ENCODE data around the gene ZNF836. TPM values are rescaled to one million over a fixed set of nuclear protein-coding genes. Genes with fewer than 3 reads are reported as not detected.
"Not testable (repeated sequence)": the region's sequence is repeated elsewhere in the genome, so short reads cannot be mapped to it uniquely, and the experiment has no call there.

ZNF836 gene
- total RNA-seq = 10 to 100 TPM; 10.7 to 11.1 TPM

GRCh38 chr19:52171321-52172169, at the start of gene ZNF836:
TSS of gene ZNF836 (minus strand) at chr19:52171621. CDS start at chr19:52168072, 3,549 bp downstream.
- Mint-ChIP-seq H3K9me3 (peaks cover 6% of the 10 kb centered on the region), H3K36me3 (ENCODE audit: low read depth) (peaks cover 35% of the 10 kb centered on the region), H3K4me1 (ENCODE audit: low read depth) (peaks cover 26% of the 10 kb centered on the region), H3K4me3 (peak within 1 kb of the TSS; percentile 94), H3K27me3 (ENCODE audit: low read depth) (no peaks in the 10 kb centered on the region), H3K27ac (peak within 1 kb of the TSS; percentile 95)
- DNase-seq = peak; percentile 95
- CTCF ChIA-PET = interaction anchor here (0.7 kb wide), 2 partner anchors 13 to 66 kb away, joined by 3 read pairs; no protein-coding TSS in a partner anchor
- intact Hi-C loops (cut with micrococcal nuclease) = loop anchor here (1.0 to 2.0 kb wide), 4 partner anchors 18 to 185 kb away; partner anchors contain the start of genes ZNF350 and ZNF616

GRCh38 chr19:52221031-52221430, 49.6 kb upstream of the ZNF836 start:
- H3K27ac Mint-ChIP-seq = no peak overlapping the region
- H3K27me3 Mint-ChIP-seq (ENCODE audit: low read depth) = no peaks in the 10 kb centered on the region
- no peak overlapping the region for H3K4me3 Mint-ChIP-seq
- intact Hi-C loops (cut with micrococcal nuclease) = no loop called here
- no peaks in the 10 kb centered on the region for H3K9me3 Mint-ChIP-seq
- DNase-seq = no peak
- H3K36me3 Mint-ChIP-seq (ENCODE audit: low read depth) = peaks cover 58% of the 10 kb centered on the region
- CTCF ChIA-PET = no interaction called here
- H3K4me1 Mint-ChIP-seq (ENCODE audit: low read depth) = peaks cover 6% of the 10 kb centered on the region

GRCh38 chr19:52219611-52220010, 48.2 kb upstream of the ZNF836 start:
- H3K27me3 Mint-ChIP-seq (ENCODE audit: low read depth) = no peaks in the 10 kb centered on the region
- no peak overlapping the region for H3K4me3 Mint-ChIP-seq
- H3K36me3 Mint-ChIP-seq (ENCODE audit: low read depth) = peaks cover 53% of the 10 kb centered on the region
- CTCF ChIA-PET = no interaction called here
- H3K4me1 Mint-ChIP-seq (ENCODE audit: low read depth) = no peaks in the 10 kb centered on the region
- DNase-seq = no peak
- intact Hi-C loops (cut with micrococcal nuclease) = no loop called here
- H3K9me3 Mint-ChIP-seq = no peaks in the 10 kb centered on the region
- H3K27ac Mint-ChIP-seq = no peak overlapping the region

- Mint-ChIP-seq H3K9me3 (no peaks in the 10 kb centered on the region), H3K4me1 (ENCODE audit: low read depth) (no peaks in the 10 kb centered on the region), H3K27ac (no peak overlapping the region), H3K27me3 (ENCODE audit: low read depth) (no peaks in the 10 kb centered on the region), H3K36me3 (ENCODE audit: low read depth) (peaks cover 48% of the 10 kb centered on the region), H3K4me3 (no peak overlapping the region)
- intact Hi-C loops (cut with micrococcal nuclease) = no loop called here
- CTCF ChIA-PET = no interaction called here
- DNase-seq = no peak
Measured at GRCh38 chr19:52217576-52217975, 46.2 kb upstream of the ZNF836 start.

- H3K27me3 Mint-ChIP-seq (ENCODE audit: low read depth) = no peaks in the 10 kb centered on the region
- H3K9me3 Mint-ChIP-seq = no peaks in the 10 kb centered on the region
- CTCF ChIA-PET = no interaction called here
- intact Hi-C loops (cut with micrococcal nuclease) = no loop called here
- H3K4me3 Mint-ChIP-seq = no peak overlapping the region
- peaks cover 59% of the 10 kb centered on the region for H3K36me3 Mint-ChIP-seq (ENCODE audit: low read depth)
- no peak overlapping the region for H3K27ac Mint-ChIP-seq
- H3K4me1 Mint-ChIP-seq (ENCODE audit: low read depth) = no peaks in the 10 kb centered on the region
- DNase-seq = no peak
Measured at GRCh38 chr19:52216401-52216800, 45.0 kb upstream of the ZNF836 start.

- intact Hi-C loops (cut with micrococcal nuclease) = no loop called here
- no peaks in the 10 kb centered on the region for H3K27me3 Mint-ChIP-seq (ENCODE audit: low read depth)
- H3K27ac Mint-ChIP-seq = no peak overlapping the region
- no peak for DNase-seq
- no peaks in the 10 kb centered on the region for H3K4me1 Mint-ChIP-seq (ENCODE audit: low read depth)
- CTCF ChIA-PET = no interaction called here
- H3K4me3 Mint-ChIP-seq = no peak overlapping the region
- H3K36me3 Mint-ChIP-seq (ENCODE audit: low read depth) = peaks cover 54% of the 10 kb centered on the region
- H3K9me3 Mint-ChIP-seq = no peaks in the 10 kb centered on the region
Measured at GRCh38 chr19:52214241-52214640, 42.8 kb upstream of the ZNF836 start.

- Mint-ChIP-seq H3K36me3 (ENCODE audit: low read depth) (peaks cover 49% of the 10 kb centered on the region), H3K4me3 (no peak overlapping the region), H3K27me3 (ENCODE audit: low read depth) (no peaks in the 10 kb centered on the region), H3K9me3 (no peaks in the 10 kb centered on the region), H3K4me1 (ENCODE audit: low read depth) (no peaks in the 10 kb centered on the region), H3K27ac (peak overlapping the region; percentile 62)
- no peak for DNase-seq
- CTCF ChIA-PET = no interaction called here
- intact Hi-C loops (cut with micrococcal nuclease) = no loop called here
Measured at GRCh38 chr19:52212572-52213255, 41.3 kb upstream of the ZNF836 start.

GRCh38 chr19:52211926-52212571, 40.6 kb upstream of the ZNF836 start:
- intact Hi-C loops (cut with micrococcal nuclease) = no loop called here
- no peaks in the 10 kb centered on the region for H3K27me3 Mint-ChIP-seq (ENCODE audit: low read depth)
- H3K4me1 Mint-ChIP-seq (ENCODE audit: low read depth) = no peaks in the 10 kb centered on the region
- CTCF ChIA-PET = no interaction called here
- H3K9me3 Mint-ChIP-seq = no peaks in the 10 kb centered on the region
- peaks cover 45% of the 10 kb centered on the region for H3K36me3 Mint-ChIP-seq (ENCODE audit: low read depth)
- no peak for DNase-seq
- H3K27ac Mint-ChIP-seq = no peak overlapping the region
- no peak overlapping the region for H3K4me3 Mint-ChIP-seq

GRCh38 chr19:52211203-52211602, 39.8 kb upstream of the ZNF836 start:
- Mint-ChIP-seq H3K27ac (no peak overlapping the region), H3K9me3 (no peaks in the 10 kb centered on the region), H3K4me3 (no peak overlapping the region), H3K4me1 (ENCODE audit: low read depth) (no peaks in the 10 kb centered on the region), H3K27me3 (ENCODE audit: low read depth) (no peaks in the 10 kb centered on the region), H3K36me3 (ENCODE audit: low read depth) (peaks cover 43% of the 10 kb centered on the region)
- DNase-seq = no peak
- CTCF ChIA-PET = no interaction called here
- intact Hi-C loops (cut with micrococcal nuclease) = no loop called here

- CTCF ChIA-PET = no interaction called here
- intact Hi-C loops (cut with micrococcal nuclease) = no loop called here
- peaks cover 32% of the 10 kb centered on the region for H3K36me3 Mint-ChIP-seq (ENCODE audit: low read depth)
Measured at GRCh38 chr19:52206481-52206880, 35.1 kb upstream of the ZNF836 start.

GRCh38 chr19:52200755-52201391, 29.5 kb upstream of the ZNF836 start:
- H3K27me3 Mint-ChIP-seq (ENCODE audit: low read depth); H3K27ac Mint-ChIP-seq; CTCF ChIA-PET; DNase-seq; H3K4me3 Mint-ChIP-seq; intact Hi-C loops (cut with micrococcal nuclease); H3K9me3 Mint-ChIP-seq: not testable (repeated sequence)
- H3K36me3 Mint-ChIP-seq (ENCODE audit: low read depth) = peaks cover 20% of the 10 kb centered on the region
- peaks cover 43% of the 10 kb centered on the region for H3K4me1 Mint-ChIP-seq (ENCODE audit: low read depth)

More at GRCh38 chr19:52206481-52206880, 35.1 kb upstream of the ZNF836 start:
- Mint-ChIP-seq H3K4me1 (ENCODE audit: low read depth) (peaks cover 7% of the 10 kb centered on the region), H3K9me3 (no peaks in the 10 kb centered on the region), H3K4me3 (no peak overlapping the region), H3K27me3 (ENCODE audit: low read depth) (no peaks in the 10 kb centered on the region), H3K27ac (no peak overlapping the region)
- no peak for DNase-seq

GRCh38 chr19:52200044-52200443, 28.6 kb upstream of the ZNF836 start:
- Mint-ChIP-seq H3K4me3 (no peak overlapping the region), H3K36me3 (ENCODE audit: low read depth) (peaks cover 18% of the 10 kb centered on the region), H3K4me1 (ENCODE audit: low read depth) (peaks cover 46% of the 10 kb centered on the region), H3K27me3 (ENCODE audit: low read depth) (no peaks in the 10 kb centered on the region), H3K9me3 (no peaks in the 10 kb centered on the region), H3K27ac (no peak overlapping the region)
- no peak for DNase-seq
- intact Hi-C loops (cut with micrococcal nuclease) = no loop called here
- CTCF ChIA-PET = no interaction called here

All from activated naive CD4-positive, alpha-beta T cell treated with anti-CD3 and anti-CD28 coated beads for 36 hours (primary cell).